ENCODE measurements around the gene ZRANB3. TPM values are rescaled to one million over a fixed set of nuclear protein-coding genes. Genes with fewer than 3 reads are reported as not detected.

ZRANB3 gene
- polyA plus RNA-seq, 1 donor (not counting 4 experiments of a cell fraction or from before 2014, with no cell fraction given) = 10.6 TPM

GRCh38 chr2:135327146-135327545, 203.9 kb downstream of the ZRANB3 start:
- TF ChIP-seq EZH2 (IDR thresholded peaks at IDR 0.05; ENCODE audit: low read length) = no peak
- TF ChIP-seq, protein P1, sequence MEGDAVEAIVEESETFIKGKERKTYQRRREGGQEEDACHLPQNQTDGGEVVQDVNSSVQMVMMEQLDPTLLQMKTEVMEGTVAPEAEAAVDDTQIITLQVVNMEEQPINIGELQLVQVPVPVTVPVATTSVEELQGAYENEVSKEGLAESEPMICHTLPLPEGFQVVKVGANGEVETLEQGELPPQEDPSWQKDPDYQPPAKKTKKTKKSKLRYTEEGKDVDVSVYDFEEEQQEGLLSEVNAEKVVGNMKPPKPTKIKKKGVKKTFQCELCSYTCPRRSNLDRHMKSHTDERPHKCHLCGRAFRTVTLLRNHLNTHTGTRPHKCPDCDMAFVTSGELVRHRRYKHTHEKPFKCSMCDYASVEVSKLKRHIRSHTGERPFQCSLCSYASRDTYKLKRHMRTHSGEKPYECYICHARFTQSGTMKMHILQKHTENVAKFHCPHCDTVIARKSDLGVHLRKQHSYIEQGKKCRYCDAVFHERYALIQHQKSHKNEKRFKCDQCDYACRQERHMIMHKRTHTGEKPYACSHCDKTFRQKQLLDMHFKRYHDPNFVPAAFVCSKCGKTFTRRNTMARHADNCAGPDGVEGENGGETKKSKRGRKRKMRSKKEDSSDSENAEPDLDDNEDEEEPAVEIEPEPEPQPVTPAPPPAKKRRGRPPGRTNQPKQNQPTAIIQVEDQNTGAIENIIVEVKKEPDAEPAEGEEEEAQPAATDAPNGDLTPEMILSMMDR (optimal IDR thresholded peaks at IDR 0.05 in 1 of 3, IDR thresholded peaks at IDR 0.05 in 1 of 3, conservative IDR thresholded peaks at IDR 0.05 in 1 of 3; ENCODE audit: extremely low read depth in 1 of 3, insufficient read depth in 2 of 3, low read length in 3 of 3) = no peak
- no peaks in the 10 kb centered on the region for H3K4me1 ChIP-seq (ENCODE audit: control insufficient read depth, extremely low read depth, insufficient read depth, low read length)
- H3K27me3 ChIP-seq (ENCODE audit: control insufficient read depth, extremely low read depth, insufficient read depth, low read length) = no peaks in the 10 kb centered on the region
- H4K20me1 ChIP-seq (ENCODE audit: control insufficient read depth, extremely low read depth, insufficient read depth, low read length) = no peaks in the 10 kb centered on the region
- no peaks in the 10 kb centered on the region for H3K9me1 ChIP-seq (ENCODE audit: control insufficient read depth, extremely low read depth, insufficient read depth, low read length)
- H3K79me2 ChIP-seq (ENCODE audit: control insufficient read depth, insufficient read depth, low read length) = no peaks in the 10 kb centered on the region
- H3K27ac ChIP-seq (ENCODE audit: control insufficient read depth, insufficient read depth, low read length) = no peak overlapping the region
- FAIRE-seq (no peak), DNase-seq (ENCODE audit: low read depth, low spot score) (no peak)
- H3K4me3 ChIP-seq (ENCODE audit: control insufficient read depth in 2 of 3, extremely low read depth in 1 of 3, insufficient read depth in 2 of 3, low read depth in 1 of 3, low read length in 3 of 3) = no peak overlapping the region
- no peaks in the 10 kb centered on the region for H3K9me3 ChIP-seq (ENCODE audit: control insufficient read depth, low read depth, low read length)
- H3K4me2 ChIP-seq (ENCODE audit: control insufficient read depth, extremely low read depth, insufficient read depth, low read depth, low read length) = no peak overlapping the region
- H3K9ac ChIP-seq (ENCODE audit: control insufficient read depth, extremely low read depth, insufficient read depth, low read length) = no peak overlapping the region
- H3K36me3 ChIP-seq (ENCODE audit: control insufficient read depth in 2 of 2, extremely low read depth in 1 of 2, insufficient read depth in 2 of 2, low read length in 2 of 2) = no peaks in the 10 kb centered on the region
- no peak overlapping the region for H2AFZ ChIP-seq (ENCODE audit: control insufficient read depth, low read length)
- dilution Hi-C loops (cut with MboI; ENCODE audit: extremely low pct_ligation_motif_present, low sequenced_read_pairs) = no loop called here

DNA sequence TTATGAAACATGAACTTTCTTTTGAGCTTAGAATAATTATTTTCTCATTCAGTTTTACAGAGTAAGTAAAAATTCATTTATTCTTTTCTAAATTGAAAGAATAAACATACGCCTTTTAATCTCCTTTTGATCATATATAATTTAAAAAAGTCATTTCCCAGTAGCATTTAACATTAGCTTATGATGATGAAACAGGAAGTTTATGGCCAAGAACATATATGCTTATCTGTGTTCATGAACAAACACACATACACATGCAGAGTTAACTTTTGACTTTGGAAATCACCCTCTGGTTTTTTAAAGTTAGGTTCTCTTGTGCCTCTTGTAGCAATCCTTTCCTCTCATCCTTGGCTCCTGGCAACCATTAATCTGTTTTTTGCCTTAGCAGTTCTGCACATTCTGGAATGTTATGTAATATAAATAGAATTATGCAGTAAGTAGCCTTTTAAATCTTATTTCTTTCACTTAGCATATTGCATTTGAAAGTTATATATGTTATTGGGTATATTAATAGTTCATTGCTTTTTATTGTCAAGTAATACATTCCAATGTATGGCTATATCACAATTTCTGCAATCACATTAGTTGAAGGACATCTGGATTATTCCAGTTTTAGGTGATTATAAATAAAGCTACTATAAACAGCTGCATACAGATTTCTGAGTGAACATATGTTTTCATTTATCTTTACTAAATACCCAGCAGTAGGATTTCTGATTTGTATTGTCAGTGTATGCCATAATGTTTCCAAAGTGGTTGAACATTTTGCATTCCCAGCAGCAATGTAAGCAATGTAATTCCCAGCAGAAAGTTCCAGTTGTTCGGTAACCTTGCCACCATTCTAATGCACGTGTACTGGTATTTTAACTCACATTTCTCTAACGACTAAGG, 210.3 kb downstream of the ZRANB3 start:
- no peaks in the 10 kb centered on the region for H3K27me3 ChIP-seq (ENCODE audit: control insufficient read depth, extremely low read depth, insufficient read depth, low read length)
- no peak for TF ChIP-seq EZH2 (IDR thresholded peaks at IDR 0.05; ENCODE audit: low read length)
- TF ChIP-seq, protein P1 (optimal IDR thresholded peaks at IDR 0.05 in 1 of 3, IDR thresholded peaks at IDR 0.05 in 1 of 3, conservative IDR thresholded peaks at IDR 0.05 in 1 of 3; ENCODE audit: extremely low read depth in 1 of 3, insufficient read depth in 2 of 3, low read length in 3 of 3) = no peak
- no peak overlapping the region for H2AFZ ChIP-seq (ENCODE audit: control insufficient read depth, low read length)
- no peak overlapping the region for H3K4me2 ChIP-seq (ENCODE audit: control insufficient read depth, extremely low read depth, insufficient read depth, low read depth, low read length)
- DNase-seq (ENCODE audit: low read depth, low spot score) (no peak), FAIRE-seq (no peak)
- dilution Hi-C loops (cut with MboI; ENCODE audit: extremely low pct_ligation_motif_present, low sequenced_read_pairs) = no loop called here
- no peaks in the 10 kb centered on the region for H3K9me1 ChIP-seq (ENCODE audit: control insufficient read depth, extremely low read depth, insufficient read depth, low read length)
- no peak overlapping the region for H3K27ac ChIP-seq (ENCODE audit: control insufficient read depth, insufficient read depth, low read length)
- no peaks in the 10 kb centered on the region for H3K79me2 ChIP-seq (ENCODE audit: control insufficient read depth, insufficient read depth, low read length)
- H3K36me3 ChIP-seq (ENCODE audit: control insufficient read depth in 2 of 2, extremely low read depth in 1 of 2, insufficient read depth in 2 of 2, low read length in 2 of 2) = no peaks in the 10 kb centered on the region
- H3K4me3 ChIP-seq (ENCODE audit: control insufficient read depth in 2 of 3, extremely low read depth in 1 of 3, insufficient read depth in 2 of 3, low read depth in 1 of 3, low read length in 3 of 3) = no peak overlapping the region
- no peak overlapping the region for H3K9ac ChIP-seq (ENCODE audit: control insufficient read depth, extremely low read depth, insufficient read depth, low read length)
- no peaks in the 10 kb centered on the region for H3K9me3 ChIP-seq (ENCODE audit: control insufficient read depth, low read depth, low read length)
- no peaks in the 10 kb centered on the region for H4K20me1 ChIP-seq (ENCODE audit: control insufficient read depth, extremely low read depth, insufficient read depth, low read length)
- no peaks in the 10 kb centered on the region for H3K4me1 ChIP-seq (ENCODE audit: control insufficient read depth, extremely low read depth, insufficient read depth, low read length)
